DMS53 treated with DMSO at 0.1 percent for 48 hours (cell line): Measurements from ENCODE around the gene RABGEF1.
"Not testable (repeated sequence)": the region's sequence is repeated elsewhere in the genome, so short reads cannot be mapped to it uniquely, and the experiment has no call there.

Experiments used
- DNase-seq: peaks from one replicate; lab custom pipeline; 2025; ENCODE audit not compliant: unreplicated experiment; lab: John Stamatoyannopoulos, UW

The RABGEF1 gene

DNA sequence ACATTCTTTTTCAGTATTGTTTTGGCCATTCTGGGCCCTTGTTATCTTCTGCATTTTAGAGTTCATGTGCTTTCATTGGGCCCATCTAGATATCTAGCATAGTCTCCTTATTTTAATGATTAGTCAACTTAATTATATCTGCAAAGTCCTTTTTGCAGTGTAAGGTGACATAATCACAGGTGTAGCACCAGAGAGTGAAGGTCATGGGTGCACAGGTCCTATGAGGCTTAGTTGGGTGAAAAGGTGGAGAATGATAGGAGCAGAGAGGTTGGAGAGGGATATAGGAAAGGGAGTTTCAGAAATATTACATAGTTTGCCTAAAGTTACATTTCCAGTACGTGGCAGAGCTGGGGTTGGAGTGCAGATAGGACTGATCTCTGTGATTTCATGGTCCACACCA is 24.4 kb downstream of the RABGEF1 start:
- DNase-seq = not testable (repeated sequence)

DNA sequence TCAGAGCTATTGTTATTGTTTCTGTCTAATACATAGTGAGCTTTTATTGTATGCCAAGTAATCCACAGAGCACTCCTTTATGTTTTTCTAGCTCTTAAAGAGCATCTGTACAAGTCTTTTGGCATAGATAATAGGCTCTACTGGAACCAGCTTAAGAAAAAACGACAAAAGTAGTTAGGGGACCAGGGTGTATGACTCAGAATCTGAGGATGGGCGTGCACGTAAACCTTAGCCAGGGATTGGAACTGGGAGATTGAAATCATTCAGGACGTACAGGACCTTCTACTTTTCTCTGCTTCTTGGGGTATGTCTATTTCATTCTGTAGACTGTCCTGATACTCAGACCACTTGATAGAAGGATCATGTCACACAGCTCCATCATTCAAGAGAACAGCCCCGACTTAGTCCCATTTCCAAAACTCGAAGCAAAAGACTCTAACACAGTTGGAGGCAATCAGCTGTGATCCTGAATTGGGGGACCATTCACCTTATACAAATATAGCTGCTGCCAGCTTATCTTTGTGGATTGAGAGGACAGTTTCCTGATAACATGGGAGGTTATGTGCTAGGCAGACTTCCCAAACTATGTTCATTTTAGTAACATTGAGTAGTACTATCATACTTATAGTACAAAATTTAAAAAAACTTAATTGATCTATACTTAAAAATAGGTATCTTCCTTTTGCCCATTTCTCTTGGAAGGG is 24.9 kb downstream of the RABGEF1 start:
- DNase-seq = not testable (repeated sequence)

DNA sequence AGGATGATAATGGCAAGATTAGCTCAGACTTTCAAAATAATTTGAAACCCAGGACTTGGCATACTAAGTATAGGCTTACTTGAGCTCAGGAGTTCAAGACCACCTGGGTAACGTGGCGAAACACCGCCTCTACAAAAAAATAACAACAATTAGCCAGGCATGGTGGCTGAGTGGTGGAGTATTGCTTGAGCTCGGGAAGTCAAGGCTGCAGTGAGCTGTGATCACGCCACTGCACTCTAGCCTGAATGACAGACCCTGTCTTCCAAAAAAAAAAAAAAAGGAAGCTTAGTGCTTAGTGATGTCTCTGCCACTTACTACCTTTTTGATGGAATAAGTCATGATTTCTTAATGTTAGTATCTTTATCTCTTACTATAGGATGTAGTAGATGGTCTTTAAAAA is 25.5 kb downstream of the RABGEF1 start:
- no peak for DNase-seq

DNA sequence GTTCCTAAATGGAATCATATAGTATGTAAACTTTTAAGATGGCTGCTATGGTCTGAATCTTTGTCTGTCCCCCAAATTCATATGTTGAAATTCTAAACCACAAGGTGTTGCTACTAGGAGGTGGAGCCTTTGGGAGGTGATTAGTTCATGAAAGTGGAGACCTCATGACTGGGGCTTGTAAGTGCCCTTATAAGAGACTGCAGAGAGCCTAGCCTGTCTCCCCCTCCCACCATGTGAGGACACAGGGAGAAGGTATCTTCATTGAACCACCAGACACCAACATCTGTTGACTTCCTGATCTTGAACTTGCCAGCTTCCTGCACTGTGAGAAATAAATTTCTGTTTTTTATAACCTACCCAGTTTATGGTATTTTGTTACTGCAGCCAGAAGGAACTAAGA is 27.0 kb downstream of the RABGEF1 start:
- not testable (repeated sequence) for DNase-seq

- DNase-seq = no peak
Observed at GRCh38 chr7:66768865-66769832, 28.6 kb downstream of the RABGEF1 start.

- DNase-seq = no peak
Observed at GRCh38 chr7:66769833-66770512, 29.4 kb downstream of the RABGEF1 start.

- DNase-seq = no peak
Observed at GRCh38 chr7:66771795-66772194, 31.3 kb downstream of the RABGEF1 start.

DNA sequence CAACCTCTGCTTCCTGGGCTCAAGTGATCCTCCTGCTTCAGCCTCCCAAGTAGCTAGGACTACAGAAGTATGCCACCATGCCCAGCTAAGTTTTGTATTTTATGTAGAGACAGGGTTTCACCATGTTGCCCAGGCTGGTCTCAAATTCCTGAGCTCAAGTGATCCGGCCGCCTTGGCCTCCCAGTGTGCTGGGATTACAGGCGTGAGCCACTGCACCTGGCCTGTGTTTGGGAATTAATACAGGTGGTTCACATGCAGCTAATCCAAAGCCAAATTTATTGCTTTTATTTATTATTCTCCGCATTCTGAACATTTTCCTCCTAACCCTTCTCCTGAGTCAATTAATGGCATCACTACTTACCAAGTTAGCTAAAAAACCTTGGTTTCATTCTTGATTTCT is 33.2 kb downstream of the RABGEF1 start:
- DNase-seq = not testable (repeated sequence)

DNA sequence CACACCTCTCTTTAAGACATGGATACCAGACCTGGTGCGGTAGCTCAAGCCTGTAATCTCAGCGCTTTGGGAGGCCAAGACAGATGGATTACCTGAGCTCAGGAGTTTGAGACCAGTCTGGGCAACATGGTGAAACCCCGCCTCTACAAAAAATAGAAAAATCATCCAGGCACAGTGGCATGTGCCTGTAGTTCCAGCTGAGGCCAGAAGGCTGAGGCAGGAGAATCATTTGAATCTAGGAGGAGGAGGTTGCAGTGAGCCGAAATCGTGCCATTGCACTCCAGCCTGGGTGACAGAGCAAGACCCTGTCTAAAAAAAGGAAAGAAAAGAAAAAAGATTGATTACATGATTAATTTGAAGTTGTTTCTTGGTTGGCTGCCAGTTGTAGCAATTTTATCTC is 35.9 kb downstream of the RABGEF1 start:
- not testable (repeated sequence) for DNase-seq

DNA sequence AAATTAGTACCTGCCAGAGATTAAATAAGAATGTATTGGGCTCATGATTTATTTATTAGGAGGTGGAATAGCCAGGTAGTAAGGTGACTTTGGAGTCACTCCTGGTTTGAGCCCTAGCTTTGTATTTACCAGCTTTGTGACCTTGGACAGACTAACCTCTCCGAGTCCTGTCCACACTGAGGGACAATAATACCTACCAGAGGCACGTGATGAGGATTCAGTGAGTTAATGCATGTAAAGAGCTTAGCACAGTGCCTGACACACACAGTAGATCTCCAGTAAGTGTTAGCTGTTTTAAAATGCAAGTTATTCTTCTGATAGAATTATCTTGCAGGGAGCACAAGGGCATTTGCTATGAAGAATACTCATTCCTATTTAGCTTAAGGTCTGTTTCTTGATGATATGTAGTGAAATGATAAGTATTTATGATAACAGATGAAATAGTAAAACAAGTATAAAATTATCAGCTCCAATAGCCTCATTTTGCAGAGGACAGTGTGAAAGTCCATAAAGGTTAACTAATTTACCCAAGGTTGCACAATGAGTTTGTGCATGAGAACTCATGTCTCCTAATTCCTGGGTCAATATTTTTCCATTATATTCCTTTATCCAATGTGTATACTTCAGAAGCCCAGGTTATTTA is 36.4 kb downstream of the RABGEF1 start:
- DNase-seq = no peak

DNA sequence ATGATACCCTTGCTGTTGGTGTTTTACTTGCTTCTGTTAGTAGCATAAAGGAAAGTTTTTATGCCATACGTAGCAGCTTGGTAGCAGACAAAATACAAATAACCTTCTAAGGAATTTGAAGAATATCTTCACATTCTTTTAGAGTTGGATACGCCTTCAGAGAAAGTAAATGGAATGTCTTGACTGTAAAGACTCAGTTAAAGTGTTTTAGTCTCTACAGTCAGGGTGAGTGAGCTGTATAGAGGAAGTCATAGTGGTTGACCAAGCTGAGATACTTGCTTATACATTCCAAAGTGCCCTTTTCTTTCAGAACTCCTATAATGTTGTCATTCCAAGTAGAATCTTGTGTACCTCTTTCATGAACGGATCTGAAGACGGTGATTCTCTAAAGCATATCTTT is 37.7 kb downstream of the RABGEF1 start:
- DNase-seq = no peak

- no peak for DNase-seq
Observed at GRCh38 chr7:66779669-66780409, 39.3 kb downstream of the RABGEF1 start.

DNA sequence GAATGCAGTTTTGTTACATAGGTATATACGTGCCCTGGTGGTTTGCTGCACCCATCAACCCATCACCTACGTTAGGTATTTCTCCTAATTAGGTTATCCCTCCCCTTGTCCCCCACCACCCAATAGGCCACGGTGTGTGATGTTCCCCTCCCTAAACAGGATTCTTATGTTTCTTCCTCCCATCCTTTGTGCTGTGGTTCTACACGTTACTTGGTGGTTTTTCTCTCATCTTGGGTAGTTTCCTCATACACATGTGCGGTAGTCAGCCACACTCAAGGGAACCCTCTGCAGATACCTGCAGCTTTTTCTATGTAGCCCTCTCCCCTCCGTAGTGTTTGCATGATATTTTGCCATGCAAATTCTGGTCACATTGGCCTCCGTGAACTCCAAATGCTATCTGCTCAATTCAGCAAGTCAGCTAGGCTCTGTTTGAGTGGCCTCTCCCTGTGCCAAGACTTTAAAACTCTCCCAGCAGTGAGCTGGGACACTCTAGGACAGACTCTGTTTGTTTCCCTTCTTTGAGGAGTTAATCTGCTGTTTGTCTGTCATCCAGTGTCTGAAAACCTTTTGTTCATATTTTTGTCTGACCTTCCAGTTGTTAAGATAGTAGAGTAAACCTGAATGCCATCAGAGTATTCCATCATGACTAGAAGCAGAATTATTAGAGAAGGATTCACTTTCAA is 41.0 kb downstream of the RABGEF1 start:
- DNase-seq = no peak

GRCh38 chr7:66782875-66783274 is 42.3 kb downstream of the RABGEF1 start:
- peak; percentile 76 for DNase-seq

GRCh38 chr7:66783887-66784595 is 43.5 kb downstream of the RABGEF1 start:
- not testable (repeated sequence) for DNase-seq

- no peak for DNase-seq
Observed at GRCh38 chr7:66790196-66790595, 49.7 kb downstream of the RABGEF1 start.

DNA sequence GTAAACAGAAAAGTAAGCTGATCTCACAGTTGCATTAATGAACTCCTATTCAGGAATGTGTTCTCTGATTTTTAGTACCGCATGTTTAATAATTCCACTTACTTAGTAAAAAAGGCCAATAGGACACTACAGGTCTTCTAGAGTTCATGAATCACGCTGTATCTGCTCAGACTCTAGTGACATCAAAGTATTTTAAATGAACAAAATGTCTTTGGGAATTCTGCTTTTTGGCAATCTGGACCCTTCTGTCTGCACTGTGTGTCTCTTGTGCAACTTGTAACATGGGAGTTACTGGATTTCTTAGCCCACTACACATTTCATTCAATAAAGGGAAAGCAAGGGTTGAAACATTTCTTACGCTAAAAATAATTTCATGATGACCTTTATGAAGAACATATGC is 50.2 kb downstream of the RABGEF1 start:
- no peak for DNase-seq

GRCh38 chr7:66800591-66800990 is 60.1 kb downstream of the RABGEF1 start:
- no peak for DNase-seq

DNA sequence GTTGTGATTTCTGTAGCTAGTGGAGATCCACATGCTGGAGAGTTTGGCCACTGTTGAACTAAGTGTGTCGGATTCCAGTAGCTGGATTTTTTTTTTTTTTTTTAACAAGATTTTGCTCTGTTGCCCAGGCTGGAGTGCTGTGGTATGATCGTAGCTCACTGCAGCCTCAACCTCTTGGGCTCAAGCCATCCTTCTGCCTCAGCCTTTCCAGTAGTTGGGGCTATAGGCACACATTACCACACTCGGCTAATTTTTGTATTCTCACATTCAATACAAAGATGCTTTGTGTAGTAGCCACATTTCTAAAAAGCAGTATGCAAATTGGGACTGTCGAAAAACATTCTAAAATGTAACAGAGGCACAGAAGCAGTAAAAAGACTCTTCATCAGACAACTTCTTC is 63.5 kb downstream of the RABGEF1 start:
- no peak for DNase-seq
